ENCODE data around the gene POLD1. TPM values are rescaled to one million over a fixed set of nuclear protein-coding genes. Genes with fewer than 3 reads are reported as not detected.

Gene POLD1
- polyA plus RNA-seq, 3 donors: 9.3 to 22.4 (median 15.6) TPM

DNA sequence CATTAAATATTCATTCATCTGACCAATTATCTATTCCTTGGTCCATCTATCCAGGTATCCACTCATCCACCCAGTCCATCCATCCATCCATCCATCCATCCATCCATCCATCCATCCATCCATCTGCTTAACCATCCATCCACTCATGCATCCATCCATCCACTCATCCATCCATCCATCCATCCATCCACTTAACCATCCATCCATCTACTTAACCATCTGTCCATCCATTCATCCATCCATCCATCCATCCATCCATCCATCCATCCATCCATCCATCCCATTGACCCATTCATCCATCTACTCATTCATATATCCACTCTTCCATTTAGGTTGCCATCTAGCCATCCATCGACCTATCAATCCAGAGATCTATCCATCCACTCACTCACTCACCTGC lies 59.9 kb downstream of the POLD1 start:
- Histone ChIP-seq H3K4me3 (replicated peaks in 1 of 3; ENCODE audit: low read depth in 2 of 3, low read length in 3 of 3) (no peak overlapping the region), H3K9ac (ENCODE audit: insufficient read depth, low read length, poor library complexity, severe bottlenecking) (no peak overlapping the region), H3K4me1 (ENCODE audit: control insufficient read depth in 1 of 2, insufficient read depth in 2 of 2, low read length in 2 of 2) (no peaks in the 10 kb centered on the region), H3K36me3 (replicated peaks in 1 of 2; ENCODE audit: control insufficient read depth in 1 of 2, insufficient read depth in 2 of 2, low read length in 2 of 2) (no peaks in the 10 kb centered on the region), H3K27ac (ENCODE audit: low read depth in 1 of 2, low read length in 2 of 2) (no peak overlapping the region), H3K9me3 (replicated peaks in 1 of 2; ENCODE audit: control insufficient read depth in 1 of 2, insufficient read depth in 1 of 2, low read length in 2 of 2) (no peaks in the 10 kb centered on the region), H2AFZ (ENCODE audit: insufficient read depth, low read depth, low read length, poor library complexity, severe bottlenecking) (no peak overlapping the region), H4K20me1 (ENCODE audit: insufficient read depth, low read length) (no peaks in the 10 kb centered on the region), H3K27me3 (ENCODE audit: control insufficient read depth in 2 of 2, insufficient read depth in 2 of 2, low read length in 2 of 2) (no peaks in the 10 kb centered on the region), H3K79me2 (ENCODE audit: insufficient read depth, low read length) (no peaks in the 10 kb centered on the region), H3K4me2 (replicated peaks; ENCODE audit: extremely low read depth, low read length, poor library complexity, severe bottlenecking) (no peak overlapping the region)
- TF ChIP-seq, protein P1, sequence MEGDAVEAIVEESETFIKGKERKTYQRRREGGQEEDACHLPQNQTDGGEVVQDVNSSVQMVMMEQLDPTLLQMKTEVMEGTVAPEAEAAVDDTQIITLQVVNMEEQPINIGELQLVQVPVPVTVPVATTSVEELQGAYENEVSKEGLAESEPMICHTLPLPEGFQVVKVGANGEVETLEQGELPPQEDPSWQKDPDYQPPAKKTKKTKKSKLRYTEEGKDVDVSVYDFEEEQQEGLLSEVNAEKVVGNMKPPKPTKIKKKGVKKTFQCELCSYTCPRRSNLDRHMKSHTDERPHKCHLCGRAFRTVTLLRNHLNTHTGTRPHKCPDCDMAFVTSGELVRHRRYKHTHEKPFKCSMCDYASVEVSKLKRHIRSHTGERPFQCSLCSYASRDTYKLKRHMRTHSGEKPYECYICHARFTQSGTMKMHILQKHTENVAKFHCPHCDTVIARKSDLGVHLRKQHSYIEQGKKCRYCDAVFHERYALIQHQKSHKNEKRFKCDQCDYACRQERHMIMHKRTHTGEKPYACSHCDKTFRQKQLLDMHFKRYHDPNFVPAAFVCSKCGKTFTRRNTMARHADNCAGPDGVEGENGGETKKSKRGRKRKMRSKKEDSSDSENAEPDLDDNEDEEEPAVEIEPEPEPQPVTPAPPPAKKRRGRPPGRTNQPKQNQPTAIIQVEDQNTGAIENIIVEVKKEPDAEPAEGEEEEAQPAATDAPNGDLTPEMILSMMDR (IDR thresholded peaks at IDR 0.05): no peak
- DNase-seq: no peak
- H3K4me3 Mint-ChIP-seq: no peak overlapping the region
- H3K9me3 Mint-ChIP-seq: peaks cover 0 to 7% (median 4%) of the 10 kb centered on the region in 7 donors
- WGBS (ENCODE audit: insufficient coverage): 71% methylated on average over 1 of the region's 1 CpG
- intact Hi-C loops (cut with micrococcal nuclease): no loop called here
- H3K36me3 Mint-ChIP-seq: no peaks in the 10 kb centered on the region
- peaks cover 4 to 10% (median 4%) of the 10 kb centered on the region in 3 donors for H3K27me3 Mint-ChIP-seq (ENCODE audit: low read depth in 3 of 3)
- no peak overlapping the region for H3K27ac Mint-ChIP-seq
- no peaks in the 10 kb centered on the region for H3K4me1 Mint-ChIP-seq

DNA sequence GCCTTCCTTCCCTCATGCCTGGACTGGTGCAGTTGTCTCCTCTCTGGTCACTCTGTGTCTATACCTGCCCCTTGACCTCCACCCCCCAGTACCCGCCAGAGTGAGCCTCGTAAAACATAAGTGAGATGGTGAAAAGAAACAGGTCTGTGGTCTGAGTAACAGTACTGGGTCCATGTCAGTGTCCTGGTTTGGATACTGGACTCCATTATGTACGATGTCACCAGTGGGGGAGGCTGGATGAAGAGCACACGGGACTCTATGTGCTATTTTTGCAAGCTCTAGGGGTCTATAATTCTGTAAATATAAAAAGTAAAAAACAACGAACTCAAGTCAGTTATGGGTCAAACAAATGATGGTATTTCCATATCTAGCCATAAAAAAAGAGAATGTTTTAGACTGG lies 62.9 kb downstream of the POLD1 start:
- H3K4me1 ChIP-seq (ENCODE audit: control insufficient read depth in 1 of 2, insufficient read depth in 2 of 2, low read length in 2 of 2): no peaks in the 10 kb centered on the region
- H3K9me3 Mint-ChIP-seq: peaks cover 0 to 7% (median 4%) of the 10 kb centered on the region in 7 donors
- intact Hi-C loops (cut with micrococcal nuclease): no loop called here

More for the DNA sequence above, 62.9 kb downstream of the POLD1 start:
- H2AFZ ChIP-seq (ENCODE audit: insufficient read depth, low read depth, low read length, poor library complexity, severe bottlenecking): no peak overlapping the region
- no peaks in the 10 kb centered on the region for H3K36me3 ChIP-seq (replicated peaks in 1 of 2; ENCODE audit: control insufficient read depth in 1 of 2, insufficient read depth in 2 of 2, low read length in 2 of 2)
- Mint-ChIP-seq H3K4me1 (no peaks in the 10 kb centered on the region), H3K4me3 (no peak overlapping the region), H3K27ac (peak overlapping the region in 2 of 7 donors; percentile 1 to 47), H3K27me3 (ENCODE audit: low read depth in 3 of 3) (peaks cover 4 to 12% (median 8%) of the 10 kb centered on the region in 3 donors), H3K36me3 (no peaks in the 10 kb centered on the region)
- H3K4me2 ChIP-seq (replicated peaks; ENCODE audit: extremely low read depth, low read length, poor library complexity, severe bottlenecking): no peak overlapping the region
- TF ChIP-seq, protein P1 (IDR thresholded peaks at IDR 0.05): no peak
- H3K27ac ChIP-seq (ENCODE audit: low read depth in 1 of 2, low read length in 2 of 2): no peak overlapping the region
- WGBS (ENCODE audit: insufficient coverage): no CpG with 5 or more reads among the region's 5 CpGs
- no peak for DNase-seq
- no peaks in the 10 kb centered on the region for H3K79me2 ChIP-seq (ENCODE audit: insufficient read depth, low read length)
- no peaks in the 10 kb centered on the region for H3K9me3 ChIP-seq (replicated peaks in 1 of 2; ENCODE audit: control insufficient read depth in 1 of 2, insufficient read depth in 1 of 2, low read length in 2 of 2)
- H3K9ac ChIP-seq (ENCODE audit: insufficient read depth, low read length, poor library complexity, severe bottlenecking): no peak overlapping the region
- H3K4me3 ChIP-seq (replicated peaks in 1 of 3; ENCODE audit: low read depth in 2 of 3, low read length in 3 of 3): no peak overlapping the region
- peaks cover 0 to 2% of the 10 kb centered on the region in 2 donors for H3K27me3 ChIP-seq (ENCODE audit: control insufficient read depth in 2 of 2, insufficient read depth in 2 of 2, low read length in 2 of 2)
- H4K20me1 ChIP-seq (ENCODE audit: insufficient read depth, low read length): no peaks in the 10 kb centered on the region

All from CD14-positive monocyte (primary cell).